ENCODE data around the gene MACROD1.

MACROD1 gene

GRCh38 chr11:64092761-64093136, 73.2 kb downstream of the MACROD1 start:
- no peak for DNase-seq (ENCODE audit: low spot score)

- DNase-seq (ENCODE audit: low spot score) = peak; percentile 94
Observed at GRCh38 chr11:64092111-64092760, 73.7 kb downstream of the MACROD1 start.

GRCh38 chr11:64090806-64091516, 75.0 kb downstream of the MACROD1 start:
- no peak for DNase-seq (ENCODE audit: low spot score)

GRCh38 chr11:64089915-64090805, 75.8 kb downstream of the MACROD1 start:
- DNase-seq (ENCODE audit: low spot score) = no peak

- DNase-seq (ENCODE audit: low spot score) = no peak
Observed at GRCh38 chr11:64089493-64089892, 76.4 kb downstream of the MACROD1 start.

- DNase-seq (ENCODE audit: low spot score) = no peak
Observed at GRCh38 chr11:64089027-64089360, 76.9 kb downstream of the MACROD1 start.

GRCh38 chr11:64088162-64089026, 77.5 kb downstream of the MACROD1 start:
- no peak for DNase-seq (ENCODE audit: low spot score)

- DNase-seq (ENCODE audit: low spot score) = peak; percentile 82
Observed at GRCh38 chr11:64086258-64087123, 79.4 kb downstream of the MACROD1 start.

- no peak for DNase-seq (ENCODE audit: low spot score)
Observed at GRCh38 chr11:64085906-64086257, 80.0 kb downstream of the MACROD1 start.

- DNase-seq (ENCODE audit: low spot score) = no peak
Observed at GRCh38 chr11:64084951-64085710, 80.8 kb downstream of the MACROD1 start.

- no peak for DNase-seq (ENCODE audit: low spot score)
Observed at GRCh38 chr11:64084146-64084950, 81.6 kb downstream of the MACROD1 start.

GRCh38 chr11:64083398-64084080, 82.4 kb downstream of the MACROD1 start:
- no peak for DNase-seq (ENCODE audit: low spot score)

GRCh38 chr11:64081745-64082442, 84.0 kb downstream of the MACROD1 start:
- DNase-seq (ENCODE audit: low spot score) = no peak

GRCh38 chr11:64080390-64080789, 85.5 kb downstream of the MACROD1 start:
- no peak for DNase-seq (ENCODE audit: low spot score)

GRCh38 chr11:64078905-64079304, 87.0 kb downstream of the MACROD1 start:
- DNase-seq (ENCODE audit: low spot score) = no peak

GRCh38 chr11:64078284-64078683, 87.6 kb downstream of the MACROD1 start:
- DNase-seq (ENCODE audit: low spot score) = no peak

GRCh38 chr11:64077607-64078006, 88.3 kb downstream of the MACROD1 start:
- no peak for DNase-seq (ENCODE audit: low spot score)

- no peak for DNase-seq (ENCODE audit: low spot score)
Observed at GRCh38 chr11:64076758-64077157, 89.2 kb downstream of the MACROD1 start.

All from globus pallidus (tissue), 1 donor.